K562 (cell line): ENCODE results near the gene EFNA1. TPM values are rescaled to one million over a fixed set of nuclear protein-coding genes. Genes with fewer than 3 reads are reported as not detected.

ENCODE experiments used
- ARID4B ChIP-seq: sonication (generic); formaldehyde crosslinking; IDR thresholded peaks from 2 replicates; pipeline ENCODE4 v1.8.0; 2022; ENCODE audit warnings: mild to moderate bottlenecking, missing genetic modification reagents
- EP300 ChIP-seq: IDR thresholded peaks from 2 replicates; pipeline ENCODE4 v1.6.1; 2012; ENCODE audit warnings: low read length, improper control_type of control experiment
- JUN ChIP-seq, 2 experiments: sonication (generic) in 1 of 2; formaldehyde crosslinking in 1 of 2; IDR thresholded peaks; 2 replicates each; pipeline versions ENCODE4 v1.6.1 to v1.8.0; 2012 to 2022; ENCODE audit warnings: borderline replicate concordance in 2 of 2, mild to moderate bottlenecking in 2 of 2, improper control_type of control experiment in 1 of 2, low read depth in 1 of 2, low read length in 1 of 2, missing genetic modification reagents in 1 of 2
- MEIS2 ChIP-seq: fragments of 450-650 bp; IDR thresholded peaks from 2 replicates; pipeline ENCODE4 v1.6.1; 2014; ENCODE audit warnings: mild to moderate bottlenecking; ENCODE audit not compliant: partially characterized antibody
- MTA1 ChIP-seq: fragments of 450-650 bp; IDR thresholded peaks from 2 replicates; pipeline ENCODE4 v1.6.1; 2017; ENCODE audit warnings: borderline replicate concordance
- NCOR1 ChIP-seq: fragments of 450-650 bp; IDR thresholded peaks from 2 replicates; pipeline ENCODE4 v1.6.1; 2016; ENCODE audit warnings: mild to moderate bottlenecking, moderate library complexity
- NFXL1 ChIP-seq: fragments of 450-650 bp; formaldehyde crosslinking; IDR thresholded peaks from 2 replicates; pipeline ENCODE4 v1.4.0; 2021; ENCODE audit warnings: mild to moderate bottlenecking
- NR4A1 ChIP-seq, 2 experiments: fragments of 250-450 bp in 1 of 2; fragments of 450-650 bp in 1 of 2; sonication (Bioruptor Pico) in 1 of 2; IDR thresholded peaks; 2 replicates each; pipeline versions ENCODE4 v1.4.0 to v1.6.1; 2016 to 2020; ENCODE audit warnings: mild to moderate bottlenecking in 2 of 2, missing compliant biosample characterization in 1 of 2, missing genetic modification characterization in 1 of 2, moderate library complexity in 1 of 2
- RBM34 ChIP-seq: fragments of 200-400 bp; formaldehyde crosslinking; IDR thresholded peaks from 2 replicates; pipeline ENCODE4 v1.6.1; 2018; ENCODE audit warnings: low read length, borderline replicate concordance; ENCODE audit not compliant: insufficient read depth
- RCOR1 ChIP-seq, 2 experiments: IDR thresholded peaks; 2 replicates each; pipeline ENCODE4 v1.6.1; 2012; ENCODE audit warnings: low read depth in 2 of 2, low read length in 2 of 2, borderline replicate concordance in 1 of 2, improper control_type of control experiment in 1 of 2
- SMARCC2 ChIP-seq: fragments of 450-650 bp; IDR thresholded peaks from 2 replicates; pipeline ENCODE4 v1.6.1; 2017; ENCODE audit warnings: antibody characterized with exemption, moderate library complexity, mild to moderate bottlenecking, low read depth
- SMARCE1 ChIP-seq: fragments of 450-650 bp; IDR thresholded peaks from 2 replicates; pipeline ENCODE4 v1.7.1; 2016; ENCODE audit warnings: mild to moderate bottlenecking
- TAF7 ChIP-seq: fragments of 450-650 bp; IDR thresholded peaks from 2 replicates; pipeline ENCODE4 v1.6.1; 2016; ENCODE audit warnings: missing genetic modification characterization, missing compliant biosample characterization
- TEAD1 ChIP-seq, 2 experiments: fragments of 450-650 bp in 1 of 2; sonication (generic) in 1 of 2; formaldehyde crosslinking; IDR thresholded peaks; 2 replicates each; pipeline versions ENCODE4 v1.4.0 to v1.8.0; 2020 to 2022; ENCODE audit warnings: mild to moderate bottlenecking in 2 of 2, missing genetic modification reagents in 1 of 2
- TEAD4 ChIP-seq, 2 experiments: sonication (generic) in 1 of 2; formaldehyde crosslinking in 1 of 2; IDR thresholded peaks; 2 replicates each; pipeline versions ENCODE4 v1.6.1 to v1.8.0; 2012 to 2022; ENCODE audit warnings: borderline replicate concordance in 1 of 2, inconsistent platforms in 1 of 2, low read length in 1 of 2, mild to moderate bottlenecking in 1 of 2, missing genetic modification reagents in 1 of 2
- THRAP3 ChIP-seq: fragments of 450-650 bp; IDR thresholded peaks from 2 replicates; pipeline ENCODE4 v1.6.1; 2016; ENCODE audit warnings: mild to moderate bottlenecking, inconsistent platforms, borderline replicate concordance
- YBX1 ChIP-seq: fragments of 450-650 bp; IDR thresholded peaks from 2 replicates; pipeline ENCODE4 v1.7.1; 2016; ENCODE audit warnings: mild to moderate bottlenecking
- ZFP36 ChIP-seq: fragments of 150-350 bp; IDR thresholded peaks from 2 replicates; pipeline ENCODE4 v1.6.1; 2018; ENCODE audit warnings: low read length, low read depth; ENCODE audit not compliant: partially characterized antibody
- ZKSCAN3 ChIP-seq: fragments of 250-450 bp; sonication (Bioruptor Pico); IDR thresholded peaks from 2 replicates; pipeline ENCODE4 v1.4.0; 2020
- ZNF695 ChIP-seq: fragments of 450-650 bp; formaldehyde crosslinking; IDR thresholded peaks from 2 replicates; pipeline ENCODE4 v1.4.0; 2020; ENCODE audit warnings: mild to moderate bottlenecking, moderate library complexity
- polyA plus RNA-seq, 8 experiments: library from polyadenylated mRNA; depleted of rRNA in 4 of 8; stranded (reverse) in 5 of 8; unstranded in 3 of 8; fragments of >200 nt; fragmentation: Nextera tagmentation in 2 of 8; fragmentation: Illumina TruSeq in 1 of 8; extraction: Ambion mirVana in 2 of 8; extraction: Trizol in 1 of 8; gene quantifications; 2 replicates each; pipeline versions ENCODE4 v1.2.1 to v1.2.3, GENCODE V29; 2011 to 2014; ENCODE audit warnings: inconsistent platforms in 1 of 8, missing spikeins in 1 of 8
- total RNA-seq, 7 experiments: library from RNA; depleted of rRNA in 6 of 7; stranded (reverse); fragments of >200 nt in 6 of 7; fragmentation: Illumina TruSeq in 2 of 7; extraction: Trizol in 2 of 7; gene quantifications; 2 replicates each; pipeline versions ENCODE4 v1.2.1 to v1.2.3, GENCODE V29; 2011 to 2021; ENCODE audit warnings: low replicate concordance in 1 of 7

Gene EFNA1
- total and polyA plus RNA-seq, 9 of the 15 experiments (the other 6 are each of a cell fraction or from before 2014, with no cell fraction given) = 2.1 to 9.3 (median 3.0) TPM

- peak; percentile 47; the same call in 1 of the 2 replicates for TF ChIP-seq TEAD4 (IDR thresholded peaks at IDR 0.05; ENCODE audit: low read length)
- TF ChIP-seq TEAD4 (CRISPR knock-in tag; IDR thresholded peaks at IDR 0.05; ENCODE audit: borderline replicate concordance) = no peak
- TF ChIP-seq NR4A1 (CRISPR knock-in tag; IDR thresholded peaks at IDR 0.05) = no peak
- no peak for TF ChIP-seq NR4A1 (tag; IDR thresholded peaks at IDR 0.05)
- TF ChIP-seq ZFP36 = peak; percentile 13
- no peak for TF ChIP-seq SMARCC2
- peak; percentile 48 for TF ChIP-seq EP300
- TF ChIP-seq RCOR1 (IDR thresholded peaks at IDR 0.05; ENCODE audit: borderline replicate concordance in 1 of 2, low read depth in 2 of 2, low read length in 2 of 2) = peak in 1 of 2 experiments; percentile 58; a peak in 1 of 4 replicates
- no peak for TF ChIP-seq ZKSCAN3 (CRISPR knock-in tag)
- TF ChIP-seq MEIS2 = peak; percentile 16
- TF ChIP-seq TAF7 (tag) = no peak
- TF ChIP-seq THRAP3 = no peak
- TF ChIP-seq TEAD1 (CRISPR knock-in tag; IDR thresholded peaks at IDR 0.05) = peak in 1 of 2 experiments; percentile 53; a peak in 1 of 4 replicates
- peak; percentile 34 for TF ChIP-seq SMARCE1
- TF ChIP-seq MTA1 = peak; percentile 87
- TF ChIP-seq YBX1 = no peak
- TF ChIP-seq NCOR1 = peak; percentile 52; the same call in 1 of the 2 replicates
- peak; percentile 35; the same call in 1 of the 2 replicates for TF ChIP-seq JUN (IDR thresholded peaks at IDR 0.05; ENCODE audit: borderline replicate concordance, low read depth, low read length)
- TF ChIP-seq JUN (CRISPR knock-in tag; IDR thresholded peaks at IDR 0.05; ENCODE audit: borderline replicate concordance) = 0 out of 2 replicates have a peak, but pooled peaks have one; percentile 43
- peak; percentile 82; the same call in 1 of the 2 replicates for TF ChIP-seq ARID4B (CRISPR knock-in tag)
- no peak for TF ChIP-seq RBM34
- no peak for TF ChIP-seq NFXL1
- TF ChIP-seq ZNF695 (CRISPR knock-in tag) = no peak
Measured at GRCh38 chr1:155134880-155135414, 7.3 kb downstream of the EFNA1 start (continued).
